GM21423 (cell line): Measurements from ENCODE around the gene MNDA.

Experiments
- ATAC-seq: cut with Tn5 transposase; IDR thresholded peaks from one replicate; pipeline ENCODE4 v1.9.1; 2021; ENCODE audit warnings: mild to moderate bottlenecking, moderate library complexity; ENCODE audit not compliant: unreplicated experiment

Gene MNDA

GRCh38 chr1:158830904-158831507, at the start of gene MNDA:
MNDA (plus strand) TSS chr1:158831351; CDS start chr1:158842154, 10,803 bp downstream.
- ATAC-seq, result peak; percentile 92

DNA sequence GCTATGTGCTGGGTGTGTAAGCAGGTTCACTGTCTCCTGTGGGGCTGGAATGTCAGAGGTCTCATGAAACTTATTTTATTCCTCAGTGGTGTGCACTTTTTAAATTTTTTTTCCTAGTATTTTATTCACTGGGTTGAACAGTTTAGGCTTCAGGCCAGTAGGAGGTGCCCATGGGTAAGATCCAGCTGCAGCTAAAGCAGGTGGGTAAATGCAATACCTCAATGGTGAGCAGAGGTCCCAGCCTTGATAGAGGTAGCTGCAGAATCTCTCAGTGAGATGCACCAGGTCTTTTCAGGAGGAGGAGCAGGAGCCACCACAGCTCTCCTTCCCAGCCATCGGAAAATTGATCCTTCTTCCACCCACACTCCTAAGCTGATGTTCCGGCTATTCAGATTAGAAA, 37.5 kb upstream of the MNDA start:
- ATAC-seq, result no peak

GRCh38 chr1:158794247-158794646, 36.9 kb upstream of the MNDA start:
- ATAC-seq, result no peak

DNA sequence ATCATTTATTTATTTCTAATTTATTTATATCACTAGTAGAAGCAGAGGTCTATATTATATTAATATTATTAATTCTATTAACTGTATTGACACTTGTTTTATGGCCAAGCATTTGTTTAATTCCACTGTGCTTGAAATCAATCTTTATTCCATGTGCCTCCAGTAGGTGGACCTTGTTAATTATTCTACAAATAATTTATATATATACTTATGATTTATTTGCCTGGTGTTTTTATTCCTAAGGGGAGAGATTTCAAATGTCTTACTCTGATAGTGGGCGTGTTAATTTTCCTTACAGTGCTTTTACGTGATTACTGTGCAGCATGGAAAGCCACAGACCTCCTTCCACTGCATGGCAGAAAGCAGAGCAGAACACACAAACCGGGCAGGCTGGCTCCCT, 32.6 kb upstream of the MNDA start:
- ATAC-seq, result no peak

GRCh38 chr1:158799689-158800088, 31.5 kb upstream of the MNDA start:
- no peak for ATAC-seq

GRCh38 chr1:158800526-158800925, 30.6 kb upstream of the MNDA start:
- ATAC-seq, result no peak

DNA sequence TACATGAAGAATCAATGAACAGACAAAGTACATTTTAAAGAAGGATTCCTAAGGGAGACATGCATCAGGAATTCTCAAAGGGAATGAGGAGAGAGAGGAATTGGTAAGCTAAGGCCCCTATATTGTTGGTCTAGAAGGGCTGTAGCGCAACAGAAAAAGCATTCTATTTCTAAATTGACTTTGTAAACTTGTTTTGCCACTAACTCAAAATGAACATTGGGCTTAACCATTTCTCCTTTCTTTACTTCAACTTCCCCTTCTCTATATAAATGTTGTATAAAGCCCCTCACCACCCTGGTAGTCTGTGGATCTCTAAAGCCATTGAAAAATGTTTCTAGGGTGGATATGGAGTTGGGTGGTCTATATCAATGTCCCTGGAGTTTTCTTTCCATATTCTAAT, 29.8 kb upstream of the MNDA start:
- no peak for ATAC-seq

DNA sequence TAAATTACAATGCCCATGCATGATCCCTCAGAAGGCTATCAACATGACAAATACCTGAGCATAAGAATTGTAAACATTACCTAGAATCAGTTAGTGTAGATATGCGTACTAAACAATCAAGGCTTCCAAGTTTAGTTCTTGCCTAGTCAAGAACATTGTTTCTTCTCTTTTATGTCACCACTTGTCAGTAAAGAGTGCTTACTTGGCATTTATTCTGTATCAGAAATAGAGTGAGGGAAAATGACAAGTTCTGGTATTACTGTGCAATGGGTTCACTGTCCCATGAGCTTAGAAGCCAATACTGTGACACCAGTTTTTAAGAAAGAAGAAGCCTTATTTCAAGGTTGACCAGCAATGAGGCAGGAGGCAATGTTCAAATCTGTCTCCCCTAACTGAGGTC, 27.5 kb upstream of the MNDA start:
- no peak for ATAC-seq

GRCh38 chr1:158806916-158807536, 24.1 kb upstream of the MNDA start:
- no peak for ATAC-seq

- ATAC-seq, result no peak
These were observed 21.9 kb upstream of the MNDA start for GRCh38 chr1:158809256-158809655.

DNA sequence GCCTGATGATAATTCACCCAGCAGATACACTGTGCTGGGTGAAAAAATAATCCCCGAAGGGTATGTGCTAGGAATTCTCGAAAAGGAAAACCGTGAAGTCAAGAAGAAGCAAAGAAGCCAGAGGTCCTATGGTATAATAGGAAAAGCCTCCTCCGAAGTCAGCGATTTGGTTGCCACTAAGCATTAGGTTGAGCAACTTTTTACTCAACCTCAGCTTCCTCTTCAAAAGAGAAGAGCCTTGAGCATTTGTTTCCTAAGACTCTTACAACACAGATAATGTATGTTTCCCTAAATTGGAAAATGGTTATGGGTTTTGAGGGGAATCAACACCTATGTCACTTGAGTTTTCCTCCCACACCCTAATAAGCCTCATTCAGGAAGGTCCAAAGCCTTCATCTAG, 21.3 kb upstream of the MNDA start:
- no peak for ATAC-seq

DNA sequence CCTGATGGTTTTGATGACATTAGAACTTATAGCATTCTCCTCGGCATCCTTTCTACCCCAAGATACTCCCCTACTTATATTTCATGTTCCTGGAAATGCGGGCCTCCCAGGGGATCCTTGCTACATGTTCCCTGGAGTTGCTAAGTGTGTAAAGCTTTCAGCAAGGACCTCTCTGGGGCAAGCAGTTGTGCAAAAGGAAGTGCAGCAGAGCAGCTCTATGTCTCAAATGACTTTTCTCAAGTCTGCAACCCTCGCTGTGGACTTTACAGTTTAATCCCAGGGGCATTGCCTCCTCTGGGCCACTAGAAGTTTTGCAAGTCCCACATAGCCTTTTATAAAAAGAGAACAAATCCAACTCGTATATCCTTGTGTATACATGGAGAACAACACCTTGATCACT, 20.8 kb upstream of the MNDA start:
- no peak for ATAC-seq

DNA sequence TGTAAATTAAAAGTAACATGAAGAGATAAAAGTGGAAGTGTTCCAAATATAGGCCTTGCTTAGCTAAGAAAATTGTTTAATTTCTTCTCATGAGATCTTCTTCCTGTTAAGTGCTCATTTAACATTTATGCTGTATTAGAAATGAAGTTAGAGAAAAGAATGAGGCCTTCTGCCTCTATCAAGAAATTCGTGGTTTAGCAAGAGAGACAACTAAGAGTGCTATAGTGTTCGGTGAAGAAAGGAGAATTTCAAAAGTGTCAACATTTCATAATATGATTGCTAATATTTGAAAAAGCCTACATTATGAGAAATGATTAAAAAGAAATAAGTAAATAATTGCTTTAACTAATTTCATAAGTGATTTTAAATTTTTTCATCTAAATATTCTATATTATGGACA, 18.8 kb upstream of the MNDA start:
- no peak for ATAC-seq

- ATAC-seq, result no peak
These were observed 18.0 kb upstream of the MNDA start for GRCh38 chr1:158813164-158813563.

- no peak for ATAC-seq
These were observed 16.2 kb upstream of the MNDA start for GRCh38 chr1:158814970-158815369.

GRCh38 chr1:158818560-158818959, 12.6 kb upstream of the MNDA start:
- no peak for ATAC-seq

DNA sequence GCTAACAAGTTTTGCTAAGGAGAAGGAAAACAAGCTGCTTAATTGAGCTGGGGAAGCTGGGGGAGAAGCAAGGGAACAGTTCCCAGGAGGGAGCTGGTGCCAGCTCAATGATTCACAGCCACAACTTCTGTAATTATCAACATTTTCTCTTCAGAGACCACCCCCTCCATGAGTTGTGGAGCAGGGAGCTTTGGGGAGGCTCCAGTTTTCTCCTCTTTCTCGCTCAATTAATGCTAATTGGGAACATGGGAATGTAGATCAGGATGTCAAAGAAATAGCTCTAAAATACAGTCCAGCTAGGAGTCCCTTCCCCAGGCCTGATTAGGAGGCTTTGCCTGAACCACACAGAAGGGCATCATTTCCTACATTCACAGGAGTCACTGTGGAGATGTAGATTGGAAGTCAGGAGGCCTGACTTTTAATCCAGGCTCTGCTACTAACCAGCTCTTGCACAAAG, 12.1 kb upstream of the MNDA start:
- ATAC-seq, result no peak

DNA sequence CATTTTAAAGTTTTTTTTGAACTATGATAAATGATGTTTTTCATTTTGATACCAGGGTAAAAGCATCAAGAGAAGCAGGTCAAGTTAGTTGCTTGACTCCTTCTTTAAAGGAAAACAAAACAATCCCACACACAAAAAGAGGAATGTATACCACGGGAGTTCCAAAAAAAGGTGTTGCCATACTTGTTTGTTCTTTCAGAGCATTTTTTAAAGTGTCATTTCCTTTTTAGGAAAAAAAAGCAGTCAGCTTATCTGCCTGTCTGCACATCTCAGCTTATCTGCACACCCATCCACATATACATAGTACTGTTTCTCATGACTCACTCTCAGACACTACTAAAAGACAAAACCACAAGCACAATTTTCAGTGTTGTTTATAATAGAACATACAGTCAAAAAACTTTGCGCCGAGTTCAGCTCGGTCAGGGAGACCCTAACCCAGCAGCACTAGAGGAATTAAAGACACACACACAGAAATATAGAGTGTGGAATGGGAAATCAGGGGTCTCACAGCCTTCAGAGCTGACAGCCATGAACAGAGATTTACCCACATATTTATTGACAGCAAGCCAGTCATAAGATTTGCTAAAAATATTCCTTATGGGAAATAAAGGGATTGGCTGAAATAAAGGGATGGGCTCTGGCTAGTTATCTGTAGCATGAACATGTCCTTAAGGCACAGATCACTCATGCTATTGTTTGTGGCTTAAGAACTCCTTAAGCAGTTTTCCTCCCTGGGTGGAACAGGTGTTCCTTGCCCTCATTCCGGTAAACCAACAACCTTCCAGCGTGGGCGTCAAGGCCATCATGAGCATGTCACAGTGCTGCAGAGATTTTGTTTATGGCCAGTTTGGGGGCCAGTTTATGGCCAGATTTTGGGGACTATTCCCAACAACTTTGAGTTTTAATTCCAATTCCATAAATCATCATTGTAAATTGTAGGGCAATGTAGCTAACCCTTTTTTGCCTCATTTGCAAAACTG, 11.4 kb upstream of the MNDA start:
- ATAC-seq, result peak; percentile 72

GRCh38 chr1:158821723-158822122, 9.4 kb upstream of the MNDA start:
- ATAC-seq, result no peak

GRCh38 chr1:158830074-158830677, 975 bp upstream of the MNDA start:
- ATAC-seq, result peak; percentile 44

- ATAC-seq, result no peak
These were observed 2.1 kb downstream of the MNDA start for GRCh38 chr1:158833264-158833663.
